GM23248 (cell line): ENCODE measurements around the gene GJB4. TPM values are rescaled to one million over a fixed set of nuclear protein-coding genes. Genes with fewer than 3 reads are reported as not detected.
"Not testable (repeated sequence)": the region's sequence is repeated elsewhere in the genome, so short reads cannot be mapped to it uniquely, and the experiment has no call there.

ENCODE experiments used
- DNase-seq: peaks from one replicate; pipeline ENCODE4 v3.0.0-alpha.2; 2015
- H2AFZ ChIP-seq: fragments of 200-600 bp; sonication (generic); 2 replicates; pipeline ENCODE4 v1.6.1; 2016; ENCODE audit warnings: antibody characterized with exemption
- H3F3A ChIP-seq: fragments of 200-600 bp; sonication (generic); 2 replicates; pipeline ENCODE4 v1.6.1; 2016; ENCODE audit warnings: mild to moderate bottlenecking, antibody characterized with exemption, mixed run types; ENCODE audit not compliant: insufficient read depth
- H3K27ac ChIP-seq: fragments of 200-600 bp; sonication (generic); 2 replicates; pipeline ENCODE4 v1.5.1; 2016; ENCODE audit warnings: mild to moderate bottlenecking
- H3K27me3 ChIP-seq: fragments of 200-600 bp; sonication (generic); replicated peaks from 2 replicates; pipeline ENCODE4 v1.6.1; 2016; ENCODE audit warnings: mild to moderate bottlenecking; ENCODE audit not compliant: insufficient read depth
- H3K36me3 ChIP-seq: fragments of 200-600 bp; sonication (generic); 2 replicates; pipeline ENCODE4 v1.6.1; 2016; ENCODE audit warnings: low read depth, mild to moderate bottlenecking
- H3K4me1 ChIP-seq: fragments of 200-600 bp; sonication (generic); 2 replicates; pipeline ENCODE4 v1.6.1; 2016; ENCODE audit warnings: mild to moderate bottlenecking; ENCODE audit not compliant: insufficient read depth
- H3K4me2 ChIP-seq: fragments of 200-600 bp; sonication (generic); one replicate; pipeline ENCODE4 v1.6.1; 2016; ENCODE audit warnings: mild to moderate bottlenecking; ENCODE audit not compliant: unreplicated experiment
- H3K4me3 ChIP-seq: fragments of 200-600 bp; sonication (generic); 2 replicates; pipeline ENCODE4 v1.5.1; 2016; ENCODE audit warnings: mild to moderate bottlenecking
- H3K79me2 ChIP-seq: fragments of 200-600 bp; sonication (generic); 2 replicates; pipeline ENCODE4 v1.6.1; 2016; ENCODE audit warnings: mild to moderate bottlenecking; ENCODE audit not compliant: insufficient read depth
- H3K9ac ChIP-seq: fragments of 200-600 bp; sonication (generic); 2 replicates; pipeline ENCODE4 v1.6.1; 2016; ENCODE audit warnings: mild to moderate bottlenecking
- H3K9me2 ChIP-seq: fragments of 200-600 bp; sonication (generic); 2 replicates; pipeline ENCODE4 v1.6.1; 2016; ENCODE audit warnings: mixed run types, mild to moderate bottlenecking, moderate library complexity; ENCODE audit not compliant: insufficient read depth
- H3K9me3 ChIP-seq: fragments of 200-600 bp; sonication (generic); one replicate; pipeline ENCODE4 v1.6.1; 2017; ENCODE audit warnings: low read depth
- H4K20me1 ChIP-seq: fragments of 200-600 bp; sonication (generic); 2 replicates; pipeline ENCODE4 v1.6.0; 2016; ENCODE audit not compliant: insufficient read depth
- EZH2 ChIP-seq: fragments of 200-600 bp; sonication (generic); IDR thresholded peaks from 2 replicates; pipeline ENCODE4 v1.6.1; 2018; ENCODE audit warnings: antibody characterized with exemption, mild to moderate bottlenecking; ENCODE audit not compliant: insufficient read depth, poor library complexity, severe bottlenecking
- EZH2phosphoT487 ChIP-seq: fragments of 200-600 bp; sonication (generic); IDR thresholded peaks from 2 replicates; pipeline ENCODE4 v1.6.1; 2018; ENCODE audit warnings: antibody characterized with exemption, moderate library complexity, mild to moderate bottlenecking, low read depth; ENCODE audit not compliant: insufficient read depth
- WGBS, 2 experiments: methylation state at CpG; one replicate each; pipeline ENCODE4 v1.1.6; 2015 to 2017; ENCODE audit warnings: low lambda C conversion rate in 2 of 2, low coverage in 1 of 2; ENCODE audit errors: missing lambda C conversion rate in 2 of 2; 5-methylcytosine and 5-hydroxymethylcytosine counted together
- in situ Hi-C: fragments of 300-500 bp; cut with MboI; formaldehyde crosslinking; loops from 2 replicates; pipeline ENCODE4 v1.15.0; 2020
- polyA plus RNA-seq: library from polyadenylated mRNA; unstranded; fragments of >200 nt; fragmentation: Nextera tagmentation; extraction: Ambion mirVana; gene quantifications from 2 replicates; pipeline ENCODE4 v1.2.1, GENCODE V29; 2016
- total RNA-seq: library from RNA; depleted of rRNA; stranded (reverse); fragments of >200 nt; shearing (Covaris generic); gene quantifications from 2 replicates; pipeline ENCODE4 v1.2.3, GENCODE V29; 2014

The GJB4 gene
- total and polyA plus RNA-seq, 2 experiments from 2014 or later, result not detected

DNA sequence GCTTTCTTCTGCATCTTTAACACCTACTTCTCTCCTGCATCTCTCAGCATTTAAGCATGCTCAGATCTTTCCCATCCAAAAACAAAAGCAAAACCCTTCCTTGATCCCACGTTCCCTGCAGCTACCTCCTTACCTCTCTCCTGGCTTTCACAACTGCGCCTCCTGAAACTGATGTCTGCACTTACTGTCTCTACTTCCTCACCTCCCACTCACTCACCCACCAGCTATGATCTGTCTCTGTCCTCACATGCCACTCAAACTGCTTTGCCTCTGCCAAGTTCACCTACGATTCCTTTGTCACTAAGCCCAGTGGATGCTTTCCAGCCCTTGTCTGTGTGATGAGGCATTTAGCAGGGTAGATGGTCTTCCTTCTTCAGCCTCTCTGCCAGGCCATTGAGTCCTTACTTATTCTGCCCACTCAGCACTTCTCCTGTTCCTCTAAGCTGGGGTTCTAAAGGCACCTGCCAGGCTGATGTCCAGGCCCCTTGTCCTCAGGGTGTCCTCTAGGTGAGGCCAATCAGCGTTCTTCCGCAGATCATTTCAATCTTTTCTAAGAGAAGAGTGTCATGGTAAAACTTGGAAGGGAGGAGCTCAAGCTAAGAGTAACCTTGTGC, 11.5 kb downstream of the GJB4 start:
- 64 to 70% methylated on average over 5 of the region's 5 CpGs for WGBS, 2 experiments
- TF ChIP-seq EZH2phosphoT487 (no peak), EZH2 (no peak)
- DNase-seq, result no peak
- no peak overlapping the region for H3K27ac ChIP-seq
- H3K79me2 ChIP-seq, result no peaks in the 10 kb centered on the region
- peaks cover 5% of the 10 kb centered on the region; the same call in 1 of the 2 replicates for H3F3A ChIP-seq
- no peak overlapping the region for H2AFZ ChIP-seq
- H3K4me1 ChIP-seq, result peaks cover 15% of the 10 kb centered on the region; the same call in 1 of the 2 replicates
- H3K9ac ChIP-seq, result no peak overlapping the region
- no peak overlapping the region for H3K4me3 ChIP-seq
- no peaks in the 10 kb centered on the region for H4K20me1 ChIP-seq
- H3K27me3 ChIP-seq, result peaks cover 16% of the 10 kb centered on the region
- no peak overlapping the region for H3K4me2 ChIP-seq
- H3K9me3 ChIP-seq, result no peaks in the 10 kb centered on the region
- H3K9me2 ChIP-seq, result no peaks in the 10 kb centered on the region
- in situ Hi-C loops, result no loop called here
- H3K36me3 ChIP-seq, result no peaks in the 10 kb centered on the region

DNA sequence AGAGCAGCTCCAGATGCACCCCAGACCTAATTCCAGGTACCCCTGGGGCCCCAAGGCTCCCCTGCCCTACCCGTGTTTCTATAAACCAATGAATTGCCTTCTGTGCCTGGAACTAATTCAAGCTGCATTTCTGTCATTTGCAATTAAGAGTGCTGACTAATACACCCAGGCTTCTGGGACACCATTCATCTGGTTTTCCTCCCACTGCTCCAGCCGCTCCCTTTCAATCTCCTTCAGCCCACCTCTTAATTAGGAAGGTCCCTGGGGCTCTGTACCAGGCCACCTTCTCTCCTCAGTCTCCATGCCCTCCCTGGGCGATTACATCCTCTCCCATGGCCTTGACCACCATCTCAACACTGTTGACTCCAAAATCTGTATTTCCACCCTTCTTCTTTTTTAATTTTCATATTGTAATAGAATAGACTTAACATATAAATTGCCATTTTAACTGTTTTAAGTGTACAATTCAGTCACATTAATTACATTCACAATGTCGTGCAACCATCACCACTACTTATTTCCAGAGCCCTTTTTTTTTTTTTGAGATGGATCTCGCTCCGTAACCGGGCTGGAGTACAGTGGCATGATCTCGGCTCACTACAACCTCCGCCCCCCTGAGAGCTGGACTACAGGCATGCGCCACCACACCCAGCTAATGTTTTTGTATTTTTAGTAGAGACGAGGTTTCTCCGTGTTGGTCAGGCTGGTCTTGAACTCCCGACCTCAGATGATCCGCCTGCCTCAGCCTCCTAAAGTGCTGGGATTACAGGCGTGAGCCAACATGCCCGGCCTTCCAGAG, 12.2 kb downstream of the GJB4 start:
- H2AFZ ChIP-seq, result no peak overlapping the region
- 71 to 74% methylated on average over 14 to 16 of the region's 16 CpGs for WGBS, 2 experiments
- DNase-seq, result no peak
- no peaks in the 10 kb centered on the region for H4K20me1 ChIP-seq
- peaks cover 14% of the 10 kb centered on the region for H3K27me3 ChIP-seq
- H3K36me3 ChIP-seq, result no peaks in the 10 kb centered on the region
- H3K4me1 ChIP-seq, result peaks cover 15% of the 10 kb centered on the region; the same call in 1 of the 2 replicates
- peaks cover 5% of the 10 kb centered on the region; the same call in 1 of the 2 replicates for H3F3A ChIP-seq
- no peak overlapping the region for H3K4me2 ChIP-seq
- H3K9ac ChIP-seq, result no peak overlapping the region
- no peaks in the 10 kb centered on the region for H3K9me3 ChIP-seq
- no peaks in the 10 kb centered on the region for H3K9me2 ChIP-seq
- in situ Hi-C loops, result no loop called here
- H3K79me2 ChIP-seq, result no peaks in the 10 kb centered on the region
- H3K27ac ChIP-seq, result no peak overlapping the region
- TF ChIP-seq EZH2phosphoT487 (no peak), EZH2 (no peak)
- H3K4me3 ChIP-seq, result no peak overlapping the region

DNA sequence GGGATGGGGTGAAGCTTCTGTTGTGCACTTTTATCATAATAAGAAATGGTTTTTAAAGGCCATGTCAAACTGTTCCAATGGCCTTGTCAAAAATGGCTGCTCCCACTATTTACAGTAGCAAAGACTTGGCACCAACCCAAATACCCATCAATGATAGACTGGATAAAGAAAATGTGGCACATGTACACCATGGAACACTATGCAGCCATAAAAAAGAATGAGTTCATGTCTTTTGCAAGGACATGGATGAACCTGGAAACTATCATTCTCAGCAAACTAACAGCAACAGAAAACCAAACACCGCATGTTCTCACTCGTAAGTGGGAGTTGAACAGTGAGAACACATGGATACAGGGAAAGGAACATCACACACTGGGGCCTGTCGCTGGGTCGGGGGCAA, 13.6 kb downstream of the GJB4 start:
- H3K79me2 ChIP-seq, H3K9me2 ChIP-seq, H2AFZ ChIP-seq, H3K4me2 ChIP-seq, H3F3A ChIP-seq, DNase-seq, H3K27ac ChIP-seq, H4K20me1 ChIP-seq, in situ Hi-C loops, H3K9ac ChIP-seq, H3K27me3 ChIP-seq, H3K36me3 ChIP-seq, H3K9me3 ChIP-seq, H3K4me3 ChIP-seq: not testable (repeated sequence)
- H3K4me1 ChIP-seq, result peaks cover 15% of the 10 kb centered on the region; the same call in 1 of the 2 replicates
- 64 to 70% methylated on average over 4 of the region's 4 CpGs for WGBS, 2 experiments

DNA sequence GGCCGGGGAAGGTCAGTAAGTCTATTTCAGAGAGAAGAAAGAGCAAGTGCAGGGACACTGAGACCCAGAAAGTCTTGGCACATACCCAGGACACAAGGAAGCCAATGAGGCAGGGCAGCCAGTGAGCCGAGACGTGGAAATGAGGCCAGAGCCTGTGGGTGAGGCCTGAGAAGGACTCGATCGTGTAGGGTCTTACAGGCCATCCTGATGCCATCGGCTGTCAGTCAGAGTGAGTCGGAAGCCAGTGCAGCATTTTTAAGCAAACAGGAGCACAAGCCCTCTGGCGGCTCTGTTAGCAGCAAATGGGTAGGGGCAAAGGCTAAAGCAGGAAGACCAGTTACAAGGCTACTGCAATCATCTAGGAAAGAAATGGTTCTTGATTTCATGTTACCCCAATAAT, 15.4 kb downstream of the GJB4 start:
- no peaks in the 10 kb centered on the region for H3K9me3 ChIP-seq
- H3K9me2 ChIP-seq, result no peaks in the 10 kb centered on the region
- no peaks in the 10 kb centered on the region for H3K79me2 ChIP-seq
- H3K4me3 ChIP-seq, result no peak overlapping the region
- no peak overlapping the region for H3K27ac ChIP-seq
- in situ Hi-C loops, result no loop called here
- no peak overlapping the region for H2AFZ ChIP-seq
- 58 to 61% methylated on average over 8 of the region's 8 CpGs for WGBS, 2 experiments
- no peak overlapping the region for H3K9ac ChIP-seq
- no peak for DNase-seq
- TF ChIP-seq EZH2phosphoT487, result no peak
- no peak for TF ChIP-seq EZH2
- peaks cover 9% of the 10 kb centered on the region; the same call in 1 of the 2 replicates for H3K4me1 ChIP-seq
- peaks cover 6% of the 10 kb centered on the region; the same call in 1 of the 2 replicates for H3F3A ChIP-seq
- no peaks in the 10 kb centered on the region for H4K20me1 ChIP-seq
- H3K4me2 ChIP-seq, result no peak overlapping the region
- H3K36me3 ChIP-seq, result no peaks in the 10 kb centered on the region
- H3K27me3 ChIP-seq, result peaks cover 20% of the 10 kb centered on the region
